Epithelial cell of esophagus (primary cell): ENCODE results near the gene COL20A1.

Source experiments
- DNase-seq: peaks from one replicate; pipeline ENCODE4 v3.0.0; 2010; ENCODE audit warnings: low read depth
- H3K4me3 ChIP-seq: 2 replicates; pipeline ENCODE4 v1.5.1; 2011; ENCODE audit warnings: mild to moderate bottlenecking, low read length, control low read depth
- CTCF ChIP-seq: IDR thresholded peaks from 2 replicates; pipeline ENCODE4 v1.5.1; 2011; ENCODE audit warnings: low read depth, mild to moderate bottlenecking, low read length, control low read depth, inconsistent platforms; ENCODE audit not compliant: insufficient read depth; ENCODE audit errors: missing control alignments

COL20A1 gene

GRCh38 chr20:63369024-63369530 is 76.1 kb downstream of the COL20A1 start:
- H3K4me3 ChIP-seq, result no peak overlapping the region
- no peak for TF ChIP-seq CTCF
- DNase-seq, result no peak

- TF ChIP-seq CTCF, result no peak
- no peak overlapping the region for H3K4me3 ChIP-seq
- no peak for DNase-seq
These were observed 77.0 kb downstream of the COL20A1 start for GRCh38 chr20:63369724-63370617.

- H3K4me3 ChIP-seq, result no peak overlapping the region
- no peak for DNase-seq
- no peak for TF ChIP-seq CTCF
These were observed 77.7 kb downstream of the COL20A1 start for GRCh38 chr20:63370618-63371187.

DNA sequence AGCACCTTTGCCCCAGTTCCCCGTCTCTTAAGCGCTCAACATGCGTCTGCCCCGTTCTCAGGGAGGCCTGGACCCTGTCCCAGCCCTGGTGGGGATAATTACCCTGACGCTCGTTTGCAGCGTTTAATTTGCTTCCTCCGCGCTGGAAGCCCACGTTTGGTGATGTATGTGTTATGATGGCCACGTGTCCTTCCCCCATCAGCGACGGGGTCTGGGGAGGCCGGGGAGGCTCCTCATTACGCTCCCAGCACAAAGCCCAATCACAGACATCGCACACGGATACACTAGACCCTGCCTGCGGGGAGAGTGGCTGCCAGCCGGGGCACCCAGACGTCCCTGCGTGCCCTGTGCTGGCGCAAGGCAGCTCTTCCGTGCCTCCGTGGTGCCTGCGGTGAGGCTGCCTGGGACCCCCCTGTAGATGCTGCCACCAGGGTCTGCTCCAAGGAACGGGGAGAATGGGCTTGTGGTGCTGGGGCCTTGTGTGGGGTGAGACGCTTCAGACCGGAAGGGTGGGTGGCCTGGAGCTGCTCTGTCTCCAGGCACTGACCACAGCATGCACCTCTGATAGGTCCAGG is 78.4 kb downstream of the COL20A1 start:
- DNase-seq, result no peak
- no peak overlapping the region for H3K4me3 ChIP-seq
- no peak for TF ChIP-seq CTCF

- no peak for DNase-seq
- no peak overlapping the region for H3K4me3 ChIP-seq
- no peak for TF ChIP-seq CTCF
These were observed 80.2 kb downstream of the COL20A1 start for GRCh38 chr20:63372971-63373885.

DNA sequence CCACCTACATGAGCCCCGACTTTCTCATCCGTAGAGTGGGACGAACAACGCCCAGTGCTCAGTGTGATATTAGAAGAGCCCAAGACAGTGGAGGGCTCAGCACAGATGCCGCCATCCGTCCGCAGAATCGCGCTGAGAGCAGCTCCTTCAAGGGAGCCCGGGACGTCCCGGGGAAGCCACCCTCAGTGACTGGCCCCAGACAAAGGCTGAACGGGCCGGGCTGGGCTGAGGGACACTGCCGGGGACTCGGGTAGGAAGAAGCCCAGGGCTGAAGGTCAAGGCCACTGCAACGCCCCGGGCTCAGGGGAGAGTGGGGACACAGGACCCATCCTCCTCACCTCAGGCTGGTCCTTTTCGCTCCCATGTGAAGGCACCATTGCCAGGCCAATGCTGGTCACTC is 81.0 kb downstream of the COL20A1 start:
- no peak for TF ChIP-seq CTCF
- DNase-seq, result no peak

More for the DNA sequence above, 81.0 kb downstream of the COL20A1 start:
- no peak overlapping the region for H3K4me3 ChIP-seq
